ENCODE data around the gene P2RY4.
A peak's percentile ranks its signal among the peaks of the same experiment; 100 is the strongest.

Gene P2RY4

GRCh38 chrX:70260104-70260503, at the start of gene P2RY4:
P2RY4 (minus strand) TSS chrX:70260204; CDS start chrX:70259624, 580 bp downstream.
- ATAC-seq: no peak

GRCh38 chrX:70301716-70302115, 41.7 kb upstream of the P2RY4 start:
- peak; percentile 94 for ATAC-seq
- TF ChIP-seq BACH2 (CRISPR knock-in tag; IDR thresholded peaks at IDR 0.05; ENCODE audit: borderline replicate concordance): no peak
- TF ChIP-seq RARB (CRISPR knock-in tag; IDR thresholded peaks at IDR 0.05): no peak
- TF ChIP-seq CSRNP3 (CRISPR knock-in tag; IDR thresholded peaks at IDR 0.05): no peak
- TF ChIP-seq ESRRG (CRISPR knock-in tag; IDR thresholded peaks at IDR 0.05): no peak
- no peak for TF ChIP-seq ARNTL (CRISPR knock-in tag; IDR thresholded peaks at IDR 0.05; ENCODE audit: borderline replicate concordance, low read depth)
- no peak for TF ChIP-seq TSHZ2 (CRISPR knock-in tag; IDR thresholded peaks at IDR 0.05)
- no peak for TF ChIP-seq CREB5 (CRISPR knock-in tag; IDR thresholded peaks at IDR 0.05; ENCODE audit: low read depth)
- TF ChIP-seq CSDC2 (CRISPR knock-in tag; IDR thresholded peaks at IDR 0.05): no peak
- no peak for TF ChIP-seq ISL1 (CRISPR knock-in tag; IDR thresholded peaks at IDR 0.05)
- TF ChIP-seq PATZ1 (CRISPR knock-in tag; IDR thresholded peaks at IDR 0.05; ENCODE audit: borderline replicate concordance): no peak
- no peak for TF ChIP-seq ZNF70 (CRISPR knock-in tag; IDR thresholded peaks at IDR 0.05)
- TF ChIP-seq SNAI2 (CRISPR knock-in tag; IDR thresholded peaks at IDR 0.05): no peak
- TF ChIP-seq GLIS3 (CRISPR knock-in tag; IDR thresholded peaks at IDR 0.05): no peak
- TF ChIP-seq ZFP30 (CRISPR knock-in tag; IDR thresholded peaks at IDR 0.05): no peak

More at GRCh38 chrX:70260104-70260503, at the start of gene P2RY4:
- TF ChIP-seq GLIS3 (CRISPR knock-in tag; IDR thresholded peaks at IDR 0.05): no peak
- no peak for TF ChIP-seq PATZ1 (CRISPR knock-in tag; IDR thresholded peaks at IDR 0.05; ENCODE audit: borderline replicate concordance)
- TF ChIP-seq ARNTL (CRISPR knock-in tag; IDR thresholded peaks at IDR 0.05; ENCODE audit: borderline replicate concordance, low read depth): no peak
- no peak for TF ChIP-seq TCF4 (CRISPR knock-in tag; IDR thresholded peaks at IDR 0.05; ENCODE audit: borderline replicate concordance)
- TF ChIP-seq TSHZ2 (CRISPR knock-in tag; IDR thresholded peaks at IDR 0.05): no peak
- no peak for TF ChIP-seq PPARA (CRISPR knock-in tag; IDR thresholded peaks at IDR 0.05; ENCODE audit: borderline replicate concordance)
- no peak for TF ChIP-seq POU6F1 (CRISPR knock-in tag; IDR thresholded peaks at IDR 0.05; ENCODE audit: borderline replicate concordance, low read depth)
- no peak for TF ChIP-seq ZFP30 (CRISPR knock-in tag; IDR thresholded peaks at IDR 0.05)
- no peak for TF ChIP-seq SNAI2 (CRISPR knock-in tag; IDR thresholded peaks at IDR 0.05)
- TF ChIP-seq BACH2 (CRISPR knock-in tag; IDR thresholded peaks at IDR 0.05; ENCODE audit: borderline replicate concordance): no peak
- no peak for TF ChIP-seq ESRRG (CRISPR knock-in tag; IDR thresholded peaks at IDR 0.05)
- no peak for TF ChIP-seq ZNF8 (CRISPR knock-in tag; IDR thresholded peaks at IDR 0.05)
- TF ChIP-seq ISL1 (CRISPR knock-in tag; IDR thresholded peaks at IDR 0.05): no peak

Data from SK-N-SH treated with all-trans-retinoic acid at 6 μM for 48 hours (cell line).